GM12872 (cell line): ENCODE results near the gene RPRD1B.

Experiments used
- TF ChIP-seq, protein P1 (sequence below): IDR thresholded peaks from 3 replicates; pipeline ENCODE4 v1.5.1; 2011; ENCODE audit warnings: low read depth, mild to moderate bottlenecking, low read length, moderate library complexity; ENCODE audit not compliant: insufficient read depth

RPRD1B gene

DNA sequence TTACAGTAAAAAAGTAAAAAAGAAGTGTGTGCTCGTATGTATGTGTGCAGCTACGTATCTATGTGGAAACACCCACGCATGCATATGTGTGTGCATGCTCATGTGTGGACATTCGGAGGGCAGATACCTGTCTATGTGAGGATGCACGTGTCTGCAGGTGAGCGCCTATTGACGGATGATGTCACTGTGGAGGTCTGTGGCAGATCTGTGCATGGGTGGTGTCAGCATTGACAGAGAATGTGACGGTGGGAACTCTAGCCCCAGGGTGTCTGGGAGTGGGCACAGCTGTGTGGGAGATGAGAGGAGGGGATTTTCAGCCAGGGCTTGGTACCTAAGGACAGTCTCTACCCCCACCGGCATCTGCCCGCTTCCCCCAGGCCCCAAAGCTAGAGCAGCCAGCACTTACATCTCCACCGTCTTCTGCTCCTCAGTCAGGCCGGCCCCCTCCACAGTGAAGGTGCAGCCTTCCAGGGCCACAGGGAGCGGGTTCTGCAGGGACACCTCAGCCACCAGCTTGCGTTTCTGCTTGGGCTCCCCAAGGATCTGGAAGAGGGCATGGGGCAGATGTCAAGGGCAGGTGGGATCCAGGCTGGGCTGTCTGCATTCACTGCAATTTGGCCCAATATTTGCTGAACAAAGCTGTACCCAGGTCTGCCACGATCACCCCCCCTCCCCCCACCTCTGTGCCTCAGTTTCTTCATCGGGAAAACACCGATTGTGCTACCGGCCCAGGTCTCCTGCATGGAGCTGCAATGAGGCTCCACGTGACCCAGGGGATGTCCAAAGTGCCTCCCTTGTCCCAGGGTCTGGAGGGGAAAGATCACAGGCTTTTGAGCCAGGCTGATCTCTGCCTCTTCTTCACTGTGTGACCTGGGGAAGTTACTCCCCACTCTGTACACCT lies 97.4 kb downstream of the RPRD1B start:
- TF ChIP-seq, protein P1, sequence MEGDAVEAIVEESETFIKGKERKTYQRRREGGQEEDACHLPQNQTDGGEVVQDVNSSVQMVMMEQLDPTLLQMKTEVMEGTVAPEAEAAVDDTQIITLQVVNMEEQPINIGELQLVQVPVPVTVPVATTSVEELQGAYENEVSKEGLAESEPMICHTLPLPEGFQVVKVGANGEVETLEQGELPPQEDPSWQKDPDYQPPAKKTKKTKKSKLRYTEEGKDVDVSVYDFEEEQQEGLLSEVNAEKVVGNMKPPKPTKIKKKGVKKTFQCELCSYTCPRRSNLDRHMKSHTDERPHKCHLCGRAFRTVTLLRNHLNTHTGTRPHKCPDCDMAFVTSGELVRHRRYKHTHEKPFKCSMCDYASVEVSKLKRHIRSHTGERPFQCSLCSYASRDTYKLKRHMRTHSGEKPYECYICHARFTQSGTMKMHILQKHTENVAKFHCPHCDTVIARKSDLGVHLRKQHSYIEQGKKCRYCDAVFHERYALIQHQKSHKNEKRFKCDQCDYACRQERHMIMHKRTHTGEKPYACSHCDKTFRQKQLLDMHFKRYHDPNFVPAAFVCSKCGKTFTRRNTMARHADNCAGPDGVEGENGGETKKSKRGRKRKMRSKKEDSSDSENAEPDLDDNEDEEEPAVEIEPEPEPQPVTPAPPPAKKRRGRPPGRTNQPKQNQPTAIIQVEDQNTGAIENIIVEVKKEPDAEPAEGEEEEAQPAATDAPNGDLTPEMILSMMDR = no peak

DNA sequence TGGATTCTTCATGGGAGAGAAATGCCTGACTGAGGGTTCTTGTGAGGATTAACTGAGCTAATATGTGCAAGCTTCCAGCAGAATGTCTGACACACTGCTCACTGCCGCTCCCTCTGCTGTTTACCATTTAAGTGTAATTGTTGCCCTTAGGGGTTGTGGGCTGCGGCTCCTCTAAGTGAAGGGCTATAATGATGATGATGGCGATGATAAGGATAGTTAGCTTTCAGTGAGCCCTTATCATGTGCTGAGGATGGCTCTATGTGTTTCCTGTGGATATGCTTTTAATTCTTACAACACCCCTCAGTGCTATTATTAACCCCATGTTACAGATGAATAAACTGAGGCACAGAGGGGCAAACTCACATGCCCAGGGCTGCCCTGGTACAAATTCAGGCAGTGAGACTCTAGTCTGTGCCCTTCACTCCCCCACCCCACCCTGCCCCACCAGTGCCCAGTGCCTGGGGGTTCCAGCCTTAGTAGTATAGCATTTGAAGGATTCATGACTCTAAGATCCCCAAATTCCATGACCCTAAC lies 98.1 kb downstream of the RPRD1B start:
- TF ChIP-seq, protein P1 = no peak

DNA sequence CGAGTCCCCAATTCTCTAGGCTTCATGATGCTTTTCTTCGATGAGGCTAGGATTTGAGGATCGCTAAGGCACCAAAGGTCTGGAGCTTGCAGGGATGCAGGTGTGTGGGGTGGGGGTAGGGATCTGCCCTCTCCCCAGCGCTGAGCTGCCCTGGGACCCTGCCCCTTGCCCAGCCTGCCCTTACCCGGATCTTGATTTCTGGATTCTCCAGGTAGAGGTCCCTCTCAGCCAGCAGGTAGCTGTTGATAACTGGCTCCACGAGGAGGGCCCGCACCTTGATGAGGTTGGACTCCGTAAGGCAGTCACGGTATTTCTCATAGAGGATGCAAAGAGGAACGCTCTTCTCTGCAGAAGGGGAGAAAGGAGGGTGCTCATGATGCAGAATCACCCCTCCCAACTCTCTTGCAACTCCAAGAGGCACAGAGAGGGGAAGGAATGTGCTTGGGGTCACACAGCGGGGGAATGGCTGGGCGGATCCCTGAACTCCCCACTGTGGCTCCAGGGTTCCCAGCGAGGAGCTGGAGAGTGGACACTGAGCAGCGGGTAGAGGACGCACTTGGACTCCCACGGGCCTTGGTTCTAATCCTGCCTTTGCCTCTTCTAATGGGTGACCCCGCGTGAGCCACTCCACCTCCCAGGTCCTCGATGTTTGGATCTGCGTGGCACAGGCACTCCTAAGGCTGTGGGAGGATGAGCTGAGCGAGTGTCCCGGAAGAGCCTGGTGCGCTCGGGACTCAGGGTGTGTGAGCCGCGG lies 98.8 kb downstream of the RPRD1B start:
- TF ChIP-seq, protein P1 = no peak

DNA sequence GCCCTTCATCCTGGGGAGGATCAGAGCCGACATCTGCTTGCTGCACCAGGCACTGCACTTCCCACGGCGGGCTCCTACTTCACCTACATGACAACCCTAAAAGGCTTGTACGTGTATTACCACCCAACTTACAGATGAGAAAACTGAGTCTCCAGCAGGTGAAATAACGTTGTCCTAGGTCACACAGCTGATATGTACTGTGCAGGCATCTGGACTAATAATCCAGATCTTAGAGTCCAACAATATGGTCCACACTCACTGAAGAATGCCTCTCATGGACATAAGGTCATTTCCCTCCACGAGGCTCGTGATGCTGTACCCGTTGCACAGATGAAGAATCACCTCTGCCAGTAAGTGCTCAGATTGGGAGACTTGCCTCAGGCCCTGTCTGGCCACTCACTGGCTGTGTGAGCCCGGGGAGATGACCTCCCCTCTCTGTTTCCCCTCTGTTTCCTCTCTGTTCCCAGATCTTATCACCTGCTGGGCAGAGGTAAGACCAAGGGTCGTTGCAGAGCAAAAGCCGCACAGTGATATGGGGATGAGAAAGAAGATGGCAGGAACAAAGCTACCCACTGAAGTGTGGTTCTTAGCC lies 99.5 kb downstream of the RPRD1B start:
- TF ChIP-seq, protein P1 = no peak

DNA sequence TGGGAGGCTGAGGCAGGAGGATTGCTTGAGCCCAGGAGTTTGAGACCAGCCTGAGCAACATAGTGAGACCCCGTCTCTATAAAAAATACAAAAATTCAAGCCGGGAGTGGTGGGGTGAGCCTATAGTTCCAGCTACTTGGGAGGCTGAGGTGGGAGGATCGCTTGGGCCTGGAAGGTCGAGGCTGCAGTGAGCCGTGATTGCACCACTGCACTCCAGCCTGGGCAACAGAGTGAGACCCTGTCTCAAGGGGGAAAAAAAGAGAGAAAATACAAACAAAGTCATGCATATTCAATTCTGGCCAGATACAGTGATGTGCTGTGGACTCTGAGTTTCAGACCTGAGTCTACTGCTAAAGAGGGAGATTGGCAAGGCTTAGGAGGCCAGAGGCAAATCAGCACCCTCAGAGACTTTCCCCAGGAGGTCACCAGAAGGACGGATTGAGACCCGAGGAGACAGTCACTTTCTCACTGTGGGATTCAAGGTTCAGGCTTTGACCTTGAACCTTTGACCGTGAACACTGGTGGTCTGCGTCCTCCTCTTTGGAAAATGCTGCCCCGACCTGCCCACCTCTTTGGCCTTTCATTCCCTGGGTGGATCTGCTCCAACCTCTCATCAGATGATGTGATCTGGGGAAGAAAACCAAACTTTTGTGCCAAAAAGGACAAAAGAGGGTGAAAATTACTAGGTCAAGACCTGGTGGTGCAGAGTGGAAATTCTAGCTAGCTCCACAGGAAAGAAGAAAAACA lies 100.3 kb downstream of the RPRD1B start:
- TF ChIP-seq, protein P1 = no peak

DNA sequence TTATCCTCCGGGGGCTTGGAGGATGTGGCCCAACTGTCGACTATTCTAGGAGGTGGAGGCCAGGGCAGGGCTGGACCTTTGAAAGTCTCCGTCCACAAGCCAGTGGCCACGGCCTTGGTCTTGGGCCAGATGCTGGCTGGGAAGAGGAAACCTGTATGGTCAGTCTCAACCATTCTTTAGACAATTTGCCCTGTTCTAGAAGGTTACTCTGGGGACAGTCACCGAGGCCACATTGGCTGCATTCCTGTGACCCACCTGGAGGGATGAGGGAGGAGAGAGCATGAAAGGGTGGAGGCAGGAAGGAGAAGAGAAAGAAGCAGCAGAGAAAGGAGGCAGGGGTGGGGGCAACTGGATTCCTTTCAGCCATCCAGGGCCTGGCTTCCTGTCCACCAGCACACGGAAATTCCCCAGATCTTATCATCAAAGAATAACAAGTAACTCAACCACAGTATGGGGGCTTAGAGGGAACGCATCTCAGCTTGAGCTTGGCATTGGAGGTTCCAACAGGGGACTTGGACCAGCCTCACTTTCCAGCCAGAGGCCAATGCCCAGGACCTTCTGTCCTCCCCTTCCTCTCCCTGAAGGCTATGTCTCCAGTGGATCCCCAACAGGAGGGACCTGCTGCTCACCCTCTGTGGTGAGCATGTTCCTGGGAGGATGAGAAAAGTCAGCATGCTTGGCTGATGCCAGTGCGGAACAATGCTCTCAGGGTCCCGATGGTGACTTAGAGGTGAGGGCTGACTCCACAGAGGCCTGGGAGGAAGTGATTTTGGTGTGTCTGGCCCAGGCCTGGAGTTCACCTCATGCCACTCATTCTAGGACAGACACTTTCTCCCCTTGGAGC lies 101.1 kb downstream of the RPRD1B start:
- TF ChIP-seq, protein P1 = no peak
